K562 (cell line): ENCODE data around the gene SEC14L2. TPM values are rescaled to one million over a fixed set of nuclear protein-coding genes. Genes with fewer than 3 reads are reported as not detected.

Experiments
- ATAC-seq: fragments of 200-7000 bp; cut with Tn5 transposase; 3 replicates; pipeline ENCODE4 v1.9.1; 2020; ENCODE audit warnings: moderate library complexity
- BruUV-seq: library from RNA; stranded (reverse); fragments of 400-500 nt; replicated peaks from 2 replicates; lab custom pipeline; 2021; lab: Mats Ljungman, UMichigan
- CTCF ChIA-PET: fragments of 300-600 bp; formaldehyde crosslinking; extraction: SDS; loops from one replicate; lab custom pipeline; 2021; ENCODE audit warnings: low intra/inter-chr PET ratio; lab: Yijun Ruan, JAX
- POLR2A ChIA-PET: fragments of 300-600, 350-650 bp; sonication (Branson Sonifier 250); formaldehyde crosslinking; extraction: SDS; loops from one replicate; lab custom pipeline; 2021; ENCODE audit warnings: antibody characterized with exemption, inconsistent platforms; lab: Yijun Ruan, JAX
- DNase-seq, 4 experiments: peaks; one replicate each; pipeline versions ENCODE4 v3.0.0 to v3.0.0-alpha.2; 2011 to 2018; ENCODE audit warnings: low spot score in 3 of 4, mixed read lengths in 3 of 4; ENCODE audit errors: extremely low read depth in 1 of 4
- FAIRE-seq: peaks from 2 replicates; lab custom pipeline; 2011; peaks lifted over from hg19 to GRCh38; lab: Jason Lieb, UNC
- H2AFZ ChIP-seq: 2 replicates; pipeline ENCODE4 v1.6.0; 2011; ENCODE audit warnings: low read depth, low read length, control low read depth, inconsistent platforms
- H3K27ac ChIP-seq: fragments of 200-600 bp; 3 replicates; pipeline ENCODE4 v1.8.0; 2011; ENCODE audit warnings: low read depth, mild to moderate bottlenecking, control low read depth, inconsistent platforms, low read length, moderate library complexity, mixed read lengths; ENCODE audit errors: extremely low read depth
- H3K27me3 ChIP-seq, 2 experiments: fragments of 300-600 bp in 1 of 2; 2 replicates in 1 of 2; 3 replicates in 1 of 2; pipeline versions ENCODE4 v1.6.0 to v1.8.0; 2011; ENCODE audit warnings: inconsistent platforms in 2 of 2, low read length in 2 of 2, mild to moderate bottlenecking in 1 of 2, mixed read lengths in 1 of 2, moderate library complexity in 1 of 2; ENCODE audit not compliant: control insufficient read depth in 2 of 2, insufficient read depth in 2 of 2
- H3K36me3 ChIP-seq: fragments of 300-600 bp; 3 replicates; pipeline ENCODE4 v1.8.0; 2011; ENCODE audit warnings: mild to moderate bottlenecking, low read length, inconsistent platforms; ENCODE audit not compliant: control insufficient read depth, insufficient read depth
- H3K4me1 ChIP-seq, 2 experiments: fragments of 200-600 bp in 1 of 2; replicated peaks in 1 of 2; 2 replicates in 1 of 2; 3 replicates in 1 of 2; pipeline versions ENCODE4 v1.5.1 to v1.8.0; 2011; ENCODE audit warnings: inconsistent platforms in 2 of 2, low read length in 2 of 2, mild to moderate bottlenecking in 1 of 2, mixed read lengths in 1 of 2, moderate library complexity in 1 of 2; ENCODE audit not compliant: control insufficient read depth in 2 of 2, insufficient read depth in 2 of 2
- H3K4me2 ChIP-seq: 2 replicates; pipeline ENCODE4 v1.6.1; 2011; ENCODE audit warnings: low read length, control low read depth, inconsistent platforms, mixed read lengths; ENCODE audit not compliant: insufficient read depth
- H3K4me3 ChIP-seq: fragments of 200-600 bp; sonication (generic), shearing (Covaris generic); 2 replicates; pipeline ENCODE4 v1.5.1; 2016; ENCODE audit warnings: control low read depth, inconsistent platforms
- H3K79me2 ChIP-seq: fragments of 200-600 bp; 3 replicates; pipeline ENCODE4 v1.8.0; 2011; ENCODE audit warnings: low read length, inconsistent platforms; ENCODE audit not compliant: control insufficient read depth, insufficient read depth
- H3K9ac ChIP-seq, 2 experiments: 2 replicates each; pipeline versions ENCODE4 v1.6.0 to v1.6.1; 2011; ENCODE audit warnings: low read depth in 2 of 2, low read length in 2 of 2, control low read depth in 1 of 2, inconsistent platforms in 1 of 2, mild to moderate bottlenecking in 1 of 2, mixed read lengths in 1 of 2; ENCODE audit not compliant: insufficient read depth in 1 of 2
- H3K9me1 ChIP-seq: one replicate; pipeline ENCODE4 v1.6.0; 2011; ENCODE audit warnings: inconsistent platforms, mild to moderate bottlenecking, low read length, moderate library complexity; ENCODE audit not compliant: control insufficient read depth, insufficient read depth
- H3K9me3 ChIP-seq: replicated peaks from 2 replicates; pipeline ENCODE4 v1.5.1; 2011; ENCODE audit warnings: low read depth, low read length, inconsistent platforms; ENCODE audit not compliant: control insufficient read depth, insufficient read depth
- H4K20me1 ChIP-seq: replicated peaks from 2 replicates; pipeline ENCODE4 v1.6.1; 2011; ENCODE audit warnings: low read length, inconsistent platforms, mixed read lengths; ENCODE audit not compliant: control insufficient read depth, insufficient read depth
- EGR1 ChIP-seq: fragments of 450-650 bp; conservative IDR thresholded peaks from 2 replicates; pipeline ENCODE4 v1.6.1; 2017; ENCODE audit warnings: mild to moderate bottlenecking
- GABPB1 ChIP-seq: sonication (generic); formaldehyde crosslinking; IDR thresholded peaks from 2 replicates; pipeline ENCODE4 v1.8.0; 2022; ENCODE audit warnings: mild to moderate bottlenecking, missing genetic modification reagents
- HDGF ChIP-seq: fragments of 450-650 bp; IDR thresholded peaks from 2 replicates; pipeline ENCODE4 v1.6.1; 2016
- KHSRP ChIP-seq: fragments of 450-650 bp; IDR thresholded peaks from 2 replicates; pipeline ENCODE4 v1.6.1; 2017
- NFATC3 ChIP-seq: fragments of 450-650 bp; IDR thresholded peaks from 2 replicates; pipeline ENCODE4 v1.6.1; 2017; ENCODE audit warnings: mild to moderate bottlenecking
- POLR2B ChIP-seq: fragments of 450-650 bp; IDR thresholded peaks from 2 replicates; pipeline ENCODE4 v1.6.1; 2018; ENCODE audit warnings: low read depth; ENCODE audit not compliant: partially characterized antibody
- PURB ChIP-seq: sonication (generic); formaldehyde crosslinking; IDR thresholded peaks from 2 replicates; pipeline ENCODE4 v1.9.0; 2021; ENCODE audit warnings: low read depth, mild to moderate bottlenecking, missing genetic modification reagents
- RNF2 ChIP-seq: sonication (generic); IDR thresholded peaks from 2 replicates; pipeline ENCODE4 v1.6.1; 2016
- TCF7 ChIP-seq: sonication (generic); IDR thresholded peaks from 2 replicates; pipeline ENCODE4 v1.6.1; 2016; ENCODE audit warnings: antibody characterized with exemption, borderline replicate concordance
- TRIM24 ChIP-seq, 2 experiments: fragments of 450-650 bp; IDR thresholded peaks; 2 replicates each; pipeline ENCODE4 v1.6.1; 2016
- ZNF395 ChIP-seq: fragments of 200-800 bp; sonication (Bioruptor generic); IDR thresholded peaks from 2 replicates; pipeline ENCODE4 v1.6.1; 2017; ENCODE audit warnings: missing genetic modification characterization, missing compliant biosample characterization
- ZNF561 ChIP-seq: fragments of 450-650 bp; formaldehyde crosslinking; conservative IDR thresholded peaks from 2 replicates; pipeline ENCODE4 v1.4.0; 2020; ENCODE audit warnings: mild to moderate bottlenecking, moderate library complexity
- WGBS: fragments of 100-300 bp; shearing (Covaris generic); methylation state at CpG from one replicate; pipeline ENCODE4 v1.1.6; 2016; ENCODE audit warnings: low coverage, mixed read lengths; ENCODE audit not compliant: insufficient coverage; ENCODE audit errors: missing lambda C conversion rate; 5-methylcytosine and 5-hydroxymethylcytosine counted together
- in situ Hi-C: fragments of 300-500 bp; cut with MboI; formaldehyde crosslinking; loops from 4 replicates; pipeline ENCODE4 v1.15.0; 2018; ENCODE audit warnings: inconsistent platforms, mixed read lengths
- intact Hi-C: fragments of 100-400 bp; cut with micrococcal nuclease; formaldehyde crosslinking; loops from 2 replicates; pipeline ENCODE4 v1.14.2; 2022
- polyA plus RNA-seq, 8 experiments: library from polyadenylated mRNA; depleted of rRNA in 4 of 8; stranded (reverse) in 5 of 8; unstranded in 3 of 8; fragments of >200 nt; fragmentation: Nextera tagmentation in 2 of 8; fragmentation: Illumina TruSeq in 1 of 8; extraction: Ambion mirVana in 2 of 8; extraction: Trizol in 1 of 8; gene quantifications; 2 replicates each; pipeline versions ENCODE4 v1.2.1 to v1.2.3, GENCODE V29; 2011 to 2014; ENCODE audit warnings: inconsistent platforms in 1 of 8, missing spikeins in 1 of 8
- total RNA-seq, 7 experiments: library from RNA; depleted of rRNA in 6 of 7; stranded (reverse); fragments of >200 nt in 6 of 7; fragmentation: Illumina TruSeq in 2 of 7; extraction: Trizol in 2 of 7; gene quantifications; 2 replicates each; pipeline versions ENCODE4 v1.2.1 to v1.2.3, GENCODE V29; 2011 to 2021; ENCODE audit warnings: low replicate concordance in 1 of 7

Gene SEC14L2
- total and polyA plus RNA-seq, 9 of the 15 experiments (the other 6 are each of a cell fraction or from before 2014, with no cell fraction given): 0.03 to 0.17 (median 0.10) TPM

- Histone ChIP-seq H3K4me1 (peaks cover 5 to 14% of the 10 kb centered on the region in 2 experiments; a peak in 4 of 5 replicates), H3K9ac (no peak overlapping the region), H3K4me3 (no peak overlapping the region), H2AFZ (no peak overlapping the region), H3K27ac (no peak overlapping the region), H3K27me3 (no peaks in the 10 kb centered on the region), H3K4me2 (no peak overlapping the region), H3K9me3 (no peaks in the 10 kb centered on the region), H3K9me1 (no peaks in the 10 kb centered on the region), H3K79me2 (no peaks in the 10 kb centered on the region), H3K36me3 (no peaks in the 10 kb centered on the region), H4K20me1 (no peaks in the 10 kb centered on the region)
- no peak for FAIRE-seq
- POLR2A ChIA-PET: interaction anchor here (0.5 to 2.7 kb wide), 3 partner anchors 9 to 544 kb away, joined by 3 to 9 read pairs (median 3); partner anchors contain the start of gene ASCC2
- BruUV-seq: no TSS peak
- DNase-seq: no peak
- CTCF ChIA-PET: interaction anchor here (1.5 kb wide), 1 partner anchor 96 kb away, joined by 3 read pairs; no protein-coding TSS in a partner anchor
- WGBS: 50% methylated on average over 2 of the region's 5 CpGs
- in situ Hi-C loops (loop anchor here (25.0 kb wide), 1 partner anchor 270 kb away; no protein-coding TSS in a partner anchor), intact Hi-C loops (no loop called here)
- TF ChIP-seq TRIM24 (IDR thresholded peaks at IDR 0.05) (no peak), POLR2B (no peak), HDGF (no peak), EGR1 (no peak)
- no peak for ATAC-seq
These were observed 14.5 kb upstream of the SEC14L2 start for GRCh38 chr22:30382340-30382739.

- no peaks in the 10 kb centered on the region for H3K9me3 ChIP-seq
- WGBS: 41% methylated on average over 3 of the region's 3 CpGs
- DNase-seq (no peak), ATAC-seq (no peak), FAIRE-seq (no peak)
- H3K27ac ChIP-seq: no peak overlapping the region
- intact Hi-C loops: no loop called here
- no peak overlapping the region for H3K9ac ChIP-seq
- POLR2A ChIA-PET: interaction anchor here (0.5 to 2.7 kb wide), 2 partner anchors 10 to 545 kb away, joined by 3 to 9 read pairs; partner anchors contain the start of gene ASCC2
- H3K27me3 ChIP-seq: no peaks in the 10 kb centered on the region
- no peaks in the 10 kb centered on the region for H3K9me1 ChIP-seq
- no TSS peak for BruUV-seq
- no peaks in the 10 kb centered on the region for H4K20me1 ChIP-seq
- H2AFZ ChIP-seq: no peak overlapping the region
- no peaks in the 10 kb centered on the region for H3K79me2 ChIP-seq
- in situ Hi-C loops: loop anchor here (25.0 kb wide), 1 partner anchor 271 kb away; no protein-coding TSS in a partner anchor
- H3K36me3 ChIP-seq: no peaks in the 10 kb centered on the region
- TF ChIP-seq KHSRP (no peak), PURB (CRISPR knock-in tag) (no peak), RNF2 (no peak), TCF7 (no peak), ZNF395 (CRISPR knock-in tag) (no peak), NFATC3 (no peak), GABPB1 (CRISPR knock-in tag) (no peak), ZNF561 (no peak)
- no peak overlapping the region for H3K4me2 ChIP-seq
- H3K4me3 ChIP-seq: no peak overlapping the region
- peaks cover 5 to 21% of the 10 kb centered on the region in 2 experiments; a peak in 4 of 5 replicates for H3K4me1 ChIP-seq
- CTCF ChIA-PET: interaction anchor here (1.5 kb wide), 1 partner anchor 96 kb away, joined by 3 read pairs; no protein-coding TSS in a partner anchor
These were observed 13.8 kb upstream of the SEC14L2 start for GRCh38 chr22:30383061-30383460.
